Measurements from ENCODE around the gene FOXP1. TPM values are rescaled to one million over a fixed set of nuclear protein-coding genes. Genes with fewer than 3 reads are reported as not detected.

The FOXP1 gene
- total RNA-seq, 1 donor from 2014 or later = 61.3 TPM

GRCh38 chr3:71511037-71511436 is 72.5 kb downstream of the FOXP1 start:
- intact Hi-C loops (cut with micrococcal nuclease) = loop anchor here (5.0 kb wide), 2 partner anchors 114 to 444 kb away; no protein-coding TSS in a partner anchor

GRCh38 chr3:71510510-71510909 is 73.0 kb downstream of the FOXP1 start:
- intact Hi-C loops (cut with micrococcal nuclease) = loop anchor here (5.0 kb wide), 2 partner anchors 113 to 443 kb away; no protein-coding TSS in a partner anchor

GRCh38 chr3:71509066-71509465 is 74.5 kb downstream of the FOXP1 start:
- intact Hi-C loops (cut with micrococcal nuclease) = no loop called here

GRCh38 chr3:71505767-71506350 is 77.7 kb downstream of the FOXP1 start:
- intact Hi-C loops (cut with micrococcal nuclease) = no loop called here

GRCh38 chr3:71504250-71505036 is 79.1 kb downstream of the FOXP1 start:
- intact Hi-C loops (cut with micrococcal nuclease) = no loop called here

- intact Hi-C loops (cut with micrococcal nuclease) = no loop called here
Observed at GRCh38 chr3:71503525-71504249, 79.8 kb downstream of the FOXP1 start.

GRCh38 chr3:71502066-71502625 is 81.4 kb downstream of the FOXP1 start:
- intact Hi-C loops (cut with micrococcal nuclease) = no loop called here

- intact Hi-C loops (cut with micrococcal nuclease) = no loop called here
Observed at GRCh38 chr3:71500696-71501095, 82.8 kb downstream of the FOXP1 start.

- intact Hi-C loops (cut with micrococcal nuclease) = no loop called here
Observed at GRCh38 chr3:71499227-71499876, 84.2 kb downstream of the FOXP1 start.

GRCh38 chr3:71498543-71498942 is 85.0 kb downstream of the FOXP1 start:
- intact Hi-C loops (cut with micrococcal nuclease) = no loop called here

- intact Hi-C loops (cut with micrococcal nuclease) = no loop called here
Observed at GRCh38 chr3:71497971-71498444, 85.5 kb downstream of the FOXP1 start.

- intact Hi-C loops (cut with micrococcal nuclease) = no loop called here
Observed at GRCh38 chr3:71497367-71497897, 86.1 kb downstream of the FOXP1 start.

- intact Hi-C loops (cut with micrococcal nuclease) = no loop called here
Observed at GRCh38 chr3:71495708-71496472, 87.6 kb downstream of the FOXP1 start.

GRCh38 chr3:71494212-71494611 is 89.3 kb downstream of the FOXP1 start:
- intact Hi-C loops (cut with micrococcal nuclease) = loop anchor here (5.0 kb wide), 1 partner anchor 228 kb away; no protein-coding TSS in a partner anchor

- intact Hi-C loops (cut with micrococcal nuclease) = loop anchor here (1.0 to 5.0 kb wide), 11 partner anchors 37 to 1354 kb away; no protein-coding TSS in a partner anchor
Observed at GRCh38 chr3:71492974-71493771, 90.4 kb downstream of the FOXP1 start.

- intact Hi-C loops (cut with micrococcal nuclease) = loop anchor here (2.0 to 5.0 kb wide), 6 partner anchors 92 to 1354 kb away; no protein-coding TSS in a partner anchor
Observed at GRCh38 chr3:71492566-71492965, 91.0 kb downstream of the FOXP1 start.

- intact Hi-C loops (cut with micrococcal nuclease) = loop anchor here (5.0 kb wide), 1 partner anchor 231 kb away; no protein-coding TSS in a partner anchor
Observed at GRCh38 chr3:71491154-71491752, 92.3 kb downstream of the FOXP1 start.

GRCh38 chr3:71490692-71491091 is 92.8 kb downstream of the FOXP1 start:
- intact Hi-C loops (cut with micrococcal nuclease) = loop anchor here (5.0 kb wide), 1 partner anchor 232 kb away; no protein-coding TSS in a partner anchor

Measured in T-helper 1 cell treated with Interleukin-12 subunit alpha and Interleukin-12 subunit beta and Interleukin-4 antibody, amounts not matched to agents 30 ng/mL and 1 ng/mL, for 36 hours (primary cell).